Measurements from ENCODE around the gene ERAS.

The ERAS gene

GRCh38 chrX:48823053-48823452, 3.3 kb upstream of the ERAS start:
- no peak overlapping the region for H3K4me3 ChIP-seq (ENCODE audit: low read depth, low read length)
- TF ChIP-seq MYC (IDR thresholded peaks at IDR 0.05; ENCODE audit: low read depth, low read length) (no peak), POLR2A (IDR thresholded peaks at IDR 0.05; ENCODE audit: extremely low read depth, insufficient read length) (no peak), MAX (IDR thresholded peaks at IDR 0.05; ENCODE audit: low read depth, low read length) (no peak)
- TF ChIP-seq, protein P1, sequence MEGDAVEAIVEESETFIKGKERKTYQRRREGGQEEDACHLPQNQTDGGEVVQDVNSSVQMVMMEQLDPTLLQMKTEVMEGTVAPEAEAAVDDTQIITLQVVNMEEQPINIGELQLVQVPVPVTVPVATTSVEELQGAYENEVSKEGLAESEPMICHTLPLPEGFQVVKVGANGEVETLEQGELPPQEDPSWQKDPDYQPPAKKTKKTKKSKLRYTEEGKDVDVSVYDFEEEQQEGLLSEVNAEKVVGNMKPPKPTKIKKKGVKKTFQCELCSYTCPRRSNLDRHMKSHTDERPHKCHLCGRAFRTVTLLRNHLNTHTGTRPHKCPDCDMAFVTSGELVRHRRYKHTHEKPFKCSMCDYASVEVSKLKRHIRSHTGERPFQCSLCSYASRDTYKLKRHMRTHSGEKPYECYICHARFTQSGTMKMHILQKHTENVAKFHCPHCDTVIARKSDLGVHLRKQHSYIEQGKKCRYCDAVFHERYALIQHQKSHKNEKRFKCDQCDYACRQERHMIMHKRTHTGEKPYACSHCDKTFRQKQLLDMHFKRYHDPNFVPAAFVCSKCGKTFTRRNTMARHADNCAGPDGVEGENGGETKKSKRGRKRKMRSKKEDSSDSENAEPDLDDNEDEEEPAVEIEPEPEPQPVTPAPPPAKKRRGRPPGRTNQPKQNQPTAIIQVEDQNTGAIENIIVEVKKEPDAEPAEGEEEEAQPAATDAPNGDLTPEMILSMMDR (IDR thresholded peaks at IDR 0.05; ENCODE audit: low read depth, low read length), result no peak
- no peak for DNase-seq (ENCODE audit: low read depth)

- DNase-seq (ENCODE audit: low read depth), result no peak
- TF ChIP-seq POLR2A (IDR thresholded peaks at IDR 0.05; ENCODE audit: extremely low read depth, insufficient read length), result no peak
- TF ChIP-seq, protein P1 (IDR thresholded peaks at IDR 0.05; ENCODE audit: low read depth, low read length), result no peak
- no peak for TF ChIP-seq MYC (IDR thresholded peaks at IDR 0.05; ENCODE audit: low read depth, low read length)
- TF ChIP-seq MAX (IDR thresholded peaks at IDR 0.05; ENCODE audit: low read depth, low read length), result no peak
Measured at GRCh38 chrX:48824066-48824465, 2.2 kb upstream of the ERAS start.

DNA sequence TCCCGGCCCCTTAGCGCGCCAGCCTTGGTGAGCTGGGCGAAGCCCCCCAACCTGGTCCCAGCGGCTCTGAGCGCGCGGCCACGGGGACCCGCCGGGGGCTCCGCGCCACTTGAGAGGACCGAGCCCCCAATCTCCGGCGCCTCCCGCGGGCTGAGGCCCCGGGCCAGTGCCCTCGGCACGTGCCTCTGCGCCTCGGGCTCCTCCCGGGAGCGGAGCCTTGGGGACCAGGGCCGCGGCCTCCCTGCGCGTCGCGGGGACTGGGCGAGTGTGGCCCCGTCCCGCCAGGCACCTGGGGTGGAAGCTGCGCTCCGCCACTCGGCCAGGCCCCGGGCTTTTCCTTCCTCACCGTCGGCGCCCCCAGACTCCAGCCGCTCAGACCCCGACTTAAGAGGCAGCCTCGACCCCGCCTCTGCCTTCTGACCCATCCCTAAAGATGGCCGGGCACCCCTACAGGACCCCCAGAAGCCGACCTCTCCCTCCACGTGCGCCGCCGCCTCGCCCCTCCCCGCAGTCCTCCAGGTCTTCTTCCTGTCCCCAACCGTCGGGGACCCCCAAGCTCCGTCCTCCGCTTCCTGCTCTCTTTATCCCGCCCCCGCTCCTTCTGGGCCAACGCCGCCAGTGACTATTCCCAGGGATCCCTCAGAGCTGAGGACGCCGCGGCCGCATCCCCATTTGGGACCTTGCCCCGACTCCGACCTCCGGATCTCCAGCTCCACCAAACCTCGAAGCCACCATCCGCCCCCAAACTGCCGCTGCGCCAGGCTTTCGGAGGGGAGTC, 752 bp downstream of the ERAS start:
- no peak overlapping the region for H3K4me3 ChIP-seq (ENCODE audit: low read depth, low read length)
- no peak for DNase-seq (ENCODE audit: low read depth)
- TF ChIP-seq, protein P1 (IDR thresholded peaks at IDR 0.05; ENCODE audit: low read depth, low read length), result no peak
- no peak for TF ChIP-seq MAX (IDR thresholded peaks at IDR 0.05; ENCODE audit: low read depth, low read length)
- no peak for TF ChIP-seq MYC (IDR thresholded peaks at IDR 0.05; ENCODE audit: low read depth, low read length)
- no peak for TF ChIP-seq POLR2A (IDR thresholded peaks at IDR 0.05; ENCODE audit: extremely low read depth, insufficient read length)

More at GRCh38 chrX:48824066-48824465, 2.2 kb upstream of the ERAS start:
- no peak overlapping the region for H3K4me3 ChIP-seq (ENCODE audit: low read depth, low read length)

- H3K4me3 ChIP-seq (ENCODE audit: low read depth, low read length), result no peak overlapping the region
- DNase-seq (ENCODE audit: low read depth), result no peak
- no peak for TF ChIP-seq MYC (IDR thresholded peaks at IDR 0.05; ENCODE audit: low read depth, low read length)
Measured at GRCh38 chrX:48827654-48827968, 1.3 kb downstream of the ERAS start.

- H3K4me3 ChIP-seq (ENCODE audit: low read depth, low read length), result no peak overlapping the region
- no peak for DNase-seq (ENCODE audit: low read depth)
- TF ChIP-seq MYC (IDR thresholded peaks at IDR 0.05; ENCODE audit: low read depth, low read length), result no peak
- TF ChIP-seq MAX (IDR thresholded peaks at IDR 0.05; ENCODE audit: low read depth, low read length), result no peak
- TF ChIP-seq POLR2A (IDR thresholded peaks at IDR 0.05; ENCODE audit: extremely low read depth, insufficient read length), result no peak
- TF ChIP-seq, protein P1 (IDR thresholded peaks at IDR 0.05; ENCODE audit: low read depth, low read length), result no peak
Measured at GRCh38 chrX:48829016-48829735, 2.9 kb downstream of the ERAS start.

DNA sequence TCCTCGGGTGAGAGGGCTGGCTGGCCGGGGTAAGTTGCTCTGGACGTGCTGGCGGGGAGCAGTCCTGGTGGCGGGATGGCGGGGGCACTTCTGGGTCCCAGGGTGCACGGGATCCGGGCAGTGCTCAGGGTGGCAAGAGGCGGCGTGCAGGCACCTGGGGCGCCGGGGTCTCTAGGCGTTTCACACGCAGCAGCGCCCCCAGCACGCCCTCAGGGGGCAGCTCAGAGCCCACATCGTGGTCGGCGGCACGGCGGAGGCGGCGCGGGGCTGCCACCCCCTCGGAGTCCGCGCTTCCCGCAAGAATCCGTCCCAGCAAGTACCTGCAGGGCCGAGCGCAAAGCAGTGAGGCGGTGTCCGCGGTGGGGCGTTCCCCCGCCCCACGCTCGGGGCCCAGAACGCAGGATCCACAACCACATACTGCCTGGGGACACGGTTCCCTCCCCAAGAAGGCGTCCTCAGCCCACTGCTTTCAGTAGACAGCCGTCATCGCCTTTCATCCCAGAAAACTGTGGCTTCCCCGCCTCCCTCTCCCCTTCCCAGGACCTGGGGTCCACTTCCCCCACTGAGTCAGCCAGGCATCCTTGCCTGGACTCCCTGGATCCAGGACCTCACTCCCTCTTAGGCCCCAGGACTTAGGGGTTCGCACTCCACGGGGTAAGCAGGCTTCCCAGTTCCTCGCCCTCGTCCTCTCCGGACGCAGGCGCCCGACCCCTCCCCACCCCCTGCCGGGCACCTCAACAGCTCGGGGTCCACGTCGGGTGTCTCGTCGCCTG, 5.0 kb downstream of the ERAS start:
- no peak overlapping the region for H3K4me3 ChIP-seq (ENCODE audit: low read depth, low read length)
- TF ChIP-seq, protein P1 (IDR thresholded peaks at IDR 0.05; ENCODE audit: low read depth, low read length), result no peak
- no peak for DNase-seq (ENCODE audit: low read depth)
